GM04503 (cell line): ENCODE results near the gene ZCCHC7.
"Not testable (repeated sequence)": the region's sequence is repeated elsewhere in the genome, so short reads cannot be mapped to it uniquely, and the experiment has no call there.

ENCODE experiments used
- DNase-seq: peaks from one replicate; pipeline ENCODE4 v3.0.0-alpha.2; 2012; ENCODE audit warnings: low read depth

Gene ZCCHC7

DNA sequence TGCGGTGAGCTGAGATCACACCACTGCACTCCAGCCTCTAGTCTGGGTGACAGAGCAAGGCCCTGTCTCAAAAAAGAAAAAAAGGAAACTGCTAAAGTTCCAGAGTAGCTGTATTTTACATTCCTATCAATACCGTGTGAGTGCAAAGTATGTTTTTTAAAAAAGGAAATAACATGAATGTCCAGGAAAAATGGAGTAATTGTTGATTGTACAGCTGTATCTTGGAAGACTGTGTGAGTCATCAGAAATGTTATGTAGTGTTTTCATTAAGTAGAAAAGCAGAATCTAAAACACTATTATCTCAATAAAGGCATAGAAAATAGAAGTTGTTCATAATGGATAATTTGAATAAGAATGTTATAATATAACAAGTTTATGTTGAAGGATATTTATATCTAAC lies 53.9 kb downstream of the ZCCHC7 start:
- no peak for DNase-seq

DNA sequence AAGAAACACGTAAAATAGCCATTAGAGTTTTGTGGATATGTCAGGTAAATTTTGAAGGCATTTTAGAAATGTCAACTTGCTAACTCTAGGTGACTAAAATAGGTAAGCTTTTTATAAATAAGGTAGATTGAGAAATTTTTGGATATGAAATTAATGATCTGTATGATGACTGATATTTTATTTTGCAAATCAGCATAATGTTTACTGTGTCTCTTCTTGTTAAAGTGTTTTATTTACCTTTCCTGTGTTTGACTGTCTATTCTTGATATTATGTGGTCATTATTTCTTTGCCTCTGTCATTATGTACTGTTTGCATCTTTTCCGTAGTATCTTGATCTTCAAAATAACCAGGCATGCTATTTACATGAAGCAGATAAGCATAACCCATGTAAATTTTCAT lies 58.4 kb downstream of the ZCCHC7 start:
- no peak for DNase-seq

GRCh38 chr9:37179576-37179975 lies 59.2 kb downstream of the ZCCHC7 start:
- DNase-seq, result no peak

- no peak for DNase-seq
Observed at GRCh38 chr9:37180138-37180537, 59.8 kb downstream of the ZCCHC7 start.

DNA sequence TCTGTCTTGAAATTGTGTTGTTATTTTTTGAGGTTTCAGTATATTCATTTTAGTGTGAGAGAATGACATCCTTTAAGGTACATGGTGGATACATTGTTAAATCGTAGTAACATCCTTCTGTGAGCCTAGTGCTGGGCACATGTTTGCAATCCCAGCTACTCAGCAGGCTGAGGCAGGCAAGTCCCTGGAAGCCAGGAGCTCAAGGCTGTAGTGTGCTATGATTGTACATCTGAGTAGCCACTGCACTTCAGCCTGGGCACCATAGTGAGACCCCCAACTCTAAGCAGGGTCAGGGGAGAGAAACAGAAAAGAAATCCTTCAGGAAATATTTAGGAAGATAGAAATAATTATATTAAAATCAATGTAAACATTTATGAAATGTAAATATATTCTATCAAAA lies 62.3 kb downstream of the ZCCHC7 start:
- no peak for DNase-seq

- DNase-seq, result no peak
Observed at GRCh38 chr9:37184905-37185867, 64.8 kb downstream of the ZCCHC7 start.

DNA sequence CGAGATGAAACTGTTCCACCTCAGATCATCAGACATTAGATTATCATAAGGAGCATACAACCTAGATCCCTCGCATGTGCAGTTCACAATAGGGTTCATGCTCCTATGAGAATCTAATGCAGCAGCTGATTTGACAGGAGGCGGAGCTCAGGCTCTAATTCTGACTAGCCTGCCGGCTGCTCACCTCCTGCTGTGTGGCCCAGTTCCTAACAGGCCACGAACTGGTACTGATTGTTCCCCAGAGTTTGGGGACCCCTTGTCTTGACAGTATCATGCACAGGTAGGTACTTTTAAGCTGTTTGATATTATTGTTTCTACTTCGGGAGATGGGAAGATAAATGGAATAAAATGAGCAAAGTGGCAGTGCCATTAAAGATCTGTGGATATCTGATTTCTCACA lies 66.9 kb downstream of the ZCCHC7 start:
- no peak for DNase-seq

GRCh38 chr9:37187713-37188439 lies 67.5 kb downstream of the ZCCHC7 start:
- DNase-seq, result no peak

GRCh38 chr9:37190739-37191138 lies 70.4 kb downstream of the ZCCHC7 start:
- not testable (repeated sequence) for DNase-seq

GRCh38 chr9:37191403-37192089 lies 71.2 kb downstream of the ZCCHC7 start:
- no peak for DNase-seq

- no peak for DNase-seq
Observed at GRCh38 chr9:37192803-37193202, 72.4 kb downstream of the ZCCHC7 start.

DNA sequence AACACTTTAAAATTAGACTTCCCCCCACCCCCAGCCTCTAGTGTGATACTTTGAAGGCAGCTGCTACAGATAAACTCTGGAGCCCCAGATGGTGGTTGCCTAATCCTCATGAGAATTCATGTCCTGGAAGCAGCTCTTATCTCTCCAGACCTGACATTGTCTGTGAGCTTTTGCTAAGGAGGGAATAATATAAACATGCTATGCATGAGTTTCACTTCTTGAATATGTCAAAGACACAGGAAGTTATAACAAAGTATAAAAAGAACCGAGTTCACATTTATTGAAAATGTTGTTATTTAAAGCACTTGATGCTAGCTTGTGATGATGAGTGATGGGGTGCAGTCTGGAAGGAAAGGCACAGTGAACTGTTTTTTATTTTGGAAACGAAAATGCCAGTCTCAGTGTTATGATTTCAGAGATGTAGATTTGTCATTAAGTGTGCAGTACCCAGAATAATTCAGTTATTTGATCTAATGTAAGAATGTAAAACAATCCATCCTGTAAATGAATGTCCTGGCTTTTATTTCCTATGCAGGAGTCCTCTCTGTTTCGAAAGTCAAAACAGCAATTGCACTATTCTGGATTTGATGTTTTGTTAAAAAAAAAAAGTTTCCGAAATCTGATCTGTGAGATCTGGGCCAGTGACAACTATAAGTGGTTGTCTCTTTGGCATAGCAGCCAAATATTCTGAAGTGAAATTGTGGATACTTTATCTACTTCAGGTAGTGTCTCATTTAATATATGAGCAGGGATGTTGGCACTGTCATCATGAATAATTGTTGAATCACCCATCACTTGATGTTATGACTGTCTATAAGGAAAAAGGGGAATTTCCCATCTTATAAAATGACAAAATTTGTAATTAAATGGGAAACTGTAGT lies 77.0 kb downstream of the ZCCHC7 start:
- DNase-seq, result no peak

DNA sequence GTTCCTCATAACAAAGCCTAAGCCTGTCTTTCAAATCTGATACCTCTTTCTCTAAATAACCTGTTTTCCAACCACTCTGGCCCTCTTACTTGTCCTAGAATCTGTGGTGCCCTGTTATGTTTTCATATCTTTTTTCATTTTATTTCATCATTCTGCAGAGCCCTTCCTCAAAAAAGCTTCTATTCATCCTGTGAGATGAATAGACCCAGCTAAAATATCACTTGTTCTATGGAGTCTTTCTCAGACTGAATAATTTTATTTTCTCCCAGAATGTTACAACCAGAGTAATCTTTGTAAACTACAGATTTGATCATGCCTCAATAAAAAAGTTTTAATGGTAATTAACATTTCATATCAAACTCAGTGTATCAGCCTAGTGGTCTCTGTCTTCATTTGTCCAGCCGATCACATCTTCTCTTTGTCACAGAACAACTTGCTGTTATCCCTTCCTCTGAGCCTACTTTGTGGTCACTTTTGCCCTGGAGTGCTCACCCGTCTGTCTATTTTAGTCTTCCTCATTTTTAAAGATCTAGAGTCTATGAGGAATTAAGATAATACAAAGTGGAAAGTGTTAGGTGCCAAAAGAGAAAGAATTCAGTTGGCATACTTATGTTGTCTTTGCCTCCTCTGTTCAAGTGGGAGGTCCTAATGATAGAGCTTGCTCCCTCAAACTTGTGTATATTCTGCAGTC lies 77.8 kb downstream of the ZCCHC7 start:
- no peak for DNase-seq

- DNase-seq, result no peak
Observed at GRCh38 chr9:37198831-37199230, 78.5 kb downstream of the ZCCHC7 start.

- DNase-seq, result peak; percentile 21
Observed at GRCh38 chr9:37200433-37201005, 80.1 kb downstream of the ZCCHC7 start.

DNA sequence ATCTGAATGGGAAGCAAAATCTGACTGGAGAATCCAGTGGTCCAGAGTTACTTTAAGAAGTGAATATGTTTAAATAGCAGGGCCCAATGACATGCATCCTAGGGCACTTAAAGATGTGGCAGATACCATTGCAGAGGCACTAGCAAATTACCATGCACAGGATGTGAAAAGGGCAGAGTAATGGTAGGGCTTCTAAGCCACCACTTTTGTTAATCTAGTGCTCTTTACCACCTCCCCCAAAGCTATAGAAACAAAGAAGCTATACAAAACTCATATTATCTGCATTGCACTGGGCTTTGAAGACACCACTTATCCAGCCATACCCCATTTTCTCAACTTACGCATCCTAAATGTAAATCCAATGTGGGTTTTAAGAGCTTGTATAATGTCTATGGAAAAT lies 81.2 kb downstream of the ZCCHC7 start:
- DNase-seq, result no peak

GRCh38 chr9:37202091-37202490 lies 81.7 kb downstream of the ZCCHC7 start:
- DNase-seq, result no peak

DNA sequence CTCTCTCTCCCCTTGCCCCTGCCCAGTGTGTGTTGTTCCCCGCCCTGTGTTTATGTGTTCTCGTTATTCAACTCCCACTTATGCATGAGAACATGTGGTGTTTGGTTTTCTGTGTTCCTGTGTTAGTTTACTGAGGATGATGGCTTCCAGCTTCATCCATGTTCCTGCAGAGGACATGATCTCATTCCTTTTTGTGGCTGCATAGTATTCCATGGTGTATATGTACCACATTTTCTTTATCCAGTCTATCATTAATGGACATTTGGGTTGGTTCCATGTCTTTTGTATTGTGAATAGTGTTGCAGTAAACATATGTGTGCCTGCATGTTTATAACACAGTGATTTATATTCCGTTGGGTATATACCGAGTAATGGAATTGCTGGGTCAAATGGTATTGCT lies 83.1 kb downstream of the ZCCHC7 start:
- DNase-seq, result not testable (repeated sequence)

- no peak for DNase-seq
Observed at GRCh38 chr9:37206121-37206620, 85.8 kb downstream of the ZCCHC7 start.
